Measurements from ENCODE around the gene CLSTN2. TPM values are rescaled to one million over a fixed set of nuclear protein-coding genes. Genes with fewer than 3 reads are reported as not detected.

The CLSTN2 gene
- total and polyA plus RNA-seq, 2 of the 13 experiments (the other 11 are each of a cell fraction or from before 2014, with no cell fraction given) = not detected

- ChIA-PET POLR2A (no interaction called here), CTCF (ENCODE audit: low intra/inter-chr PET ratio, low total read pairs) (no interaction called here)
- DNase-seq (ENCODE audit: low spot score) = no peak
- Histone ChIP-seq H3K27me3 (ENCODE audit: control insufficient read depth in 1 of 2, insufficient read depth in 2 of 2, low read length in 2 of 2) (no peaks in the 10 kb centered on the region), H3K79me2 (ENCODE audit: insufficient read depth, low read length) (no peaks in the 10 kb centered on the region), H3K36me3 (replicated peaks in 1 of 2; ENCODE audit: control insufficient read depth in 1 of 2, insufficient read depth in 2 of 2, low read length in 2 of 2) (no peaks in the 10 kb centered on the region), H3K4me3 (replicated peaks in 1 of 3; ENCODE audit: insufficient read depth in 1 of 3, low read depth in 2 of 3, low read length in 3 of 3) (no peak overlapping the region), H3K4me1 (ENCODE audit: insufficient read depth, low read length) (no peaks in the 10 kb centered on the region), H2AFZ (ENCODE audit: low read length) (no peak overlapping the region), H3K9ac (ENCODE audit: insufficient read depth, low read depth, low read length) (no peak overlapping the region), H3K4me2 (ENCODE audit: low read depth, low read length) (no peak overlapping the region), H3K27ac (ENCODE audit: extremely low read length, insufficient read depth, low read length) (no peak overlapping the region), H3K9me3 (ENCODE audit: low read length) (no peaks in the 10 kb centered on the region), H4K20me1 (ENCODE audit: insufficient read depth, low read length) (no peaks in the 10 kb centered on the region)
- no peak for ATAC-seq
- FAIRE-seq = no peak
- WGBS (ENCODE audit: low lambda C conversion rate) = 0% methylated on average over 2 of the region's 2 CpGs
- BruUV-seq (replicated peaks) = no TSS peak
- intact Hi-C loops (cut with micrococcal nuclease; ENCODE audit: unreplicated experiment) = no loop called here
- in situ Hi-C loops (cut with HindIII; ENCODE audit: extremely low pct_ligation_motif_present, low pct_unique_long_range_greater_than_20kb) = no loop called here
- TF ChIP-seq ATF1 (CRISPR knock-in tag; IDR thresholded peaks at IDR 0.05) (no peak), TBX3 (IDR thresholded peaks at IDR 0.05; ENCODE audit: borderline replicate concordance) (no peak), SNAPC2 (CRISPR knock-in tag; IDR thresholded peaks at IDR 0.05) (no peak), POLR2AphosphoS5 (IDR thresholded peaks at IDR 0.05; ENCODE audit: low read depth, low read length) (no peak), ZNF276 (CRISPR knock-in tag; IDR thresholded peaks at IDR 0.05; ENCODE audit: low read depth) (no peak), RELA (CRISPR knock-in tag; IDR thresholded peaks at IDR 0.05) (no peak), ZNF354B (CRISPR knock-in tag; IDR thresholded peaks at IDR 0.05) (no peak), CREB3 (CRISPR knock-in tag; IDR thresholded peaks at IDR 0.05) (no peak), NR1H2 (CRISPR knock-in tag; IDR thresholded peaks at IDR 0.05; ENCODE audit: borderline replicate concordance, low read depth) (no peak), ZNF564 (CRISPR knock-in tag; IDR thresholded peaks at IDR 0.05) (no peak), HBP1 (CRISPR knock-in tag; IDR thresholded peaks at IDR 0.05; ENCODE audit: low read depth) (no peak), NR2F1 (CRISPR knock-in tag; IDR thresholded peaks at IDR 0.05) (no peak)
- TF ChIP-seq, protein P1, sequence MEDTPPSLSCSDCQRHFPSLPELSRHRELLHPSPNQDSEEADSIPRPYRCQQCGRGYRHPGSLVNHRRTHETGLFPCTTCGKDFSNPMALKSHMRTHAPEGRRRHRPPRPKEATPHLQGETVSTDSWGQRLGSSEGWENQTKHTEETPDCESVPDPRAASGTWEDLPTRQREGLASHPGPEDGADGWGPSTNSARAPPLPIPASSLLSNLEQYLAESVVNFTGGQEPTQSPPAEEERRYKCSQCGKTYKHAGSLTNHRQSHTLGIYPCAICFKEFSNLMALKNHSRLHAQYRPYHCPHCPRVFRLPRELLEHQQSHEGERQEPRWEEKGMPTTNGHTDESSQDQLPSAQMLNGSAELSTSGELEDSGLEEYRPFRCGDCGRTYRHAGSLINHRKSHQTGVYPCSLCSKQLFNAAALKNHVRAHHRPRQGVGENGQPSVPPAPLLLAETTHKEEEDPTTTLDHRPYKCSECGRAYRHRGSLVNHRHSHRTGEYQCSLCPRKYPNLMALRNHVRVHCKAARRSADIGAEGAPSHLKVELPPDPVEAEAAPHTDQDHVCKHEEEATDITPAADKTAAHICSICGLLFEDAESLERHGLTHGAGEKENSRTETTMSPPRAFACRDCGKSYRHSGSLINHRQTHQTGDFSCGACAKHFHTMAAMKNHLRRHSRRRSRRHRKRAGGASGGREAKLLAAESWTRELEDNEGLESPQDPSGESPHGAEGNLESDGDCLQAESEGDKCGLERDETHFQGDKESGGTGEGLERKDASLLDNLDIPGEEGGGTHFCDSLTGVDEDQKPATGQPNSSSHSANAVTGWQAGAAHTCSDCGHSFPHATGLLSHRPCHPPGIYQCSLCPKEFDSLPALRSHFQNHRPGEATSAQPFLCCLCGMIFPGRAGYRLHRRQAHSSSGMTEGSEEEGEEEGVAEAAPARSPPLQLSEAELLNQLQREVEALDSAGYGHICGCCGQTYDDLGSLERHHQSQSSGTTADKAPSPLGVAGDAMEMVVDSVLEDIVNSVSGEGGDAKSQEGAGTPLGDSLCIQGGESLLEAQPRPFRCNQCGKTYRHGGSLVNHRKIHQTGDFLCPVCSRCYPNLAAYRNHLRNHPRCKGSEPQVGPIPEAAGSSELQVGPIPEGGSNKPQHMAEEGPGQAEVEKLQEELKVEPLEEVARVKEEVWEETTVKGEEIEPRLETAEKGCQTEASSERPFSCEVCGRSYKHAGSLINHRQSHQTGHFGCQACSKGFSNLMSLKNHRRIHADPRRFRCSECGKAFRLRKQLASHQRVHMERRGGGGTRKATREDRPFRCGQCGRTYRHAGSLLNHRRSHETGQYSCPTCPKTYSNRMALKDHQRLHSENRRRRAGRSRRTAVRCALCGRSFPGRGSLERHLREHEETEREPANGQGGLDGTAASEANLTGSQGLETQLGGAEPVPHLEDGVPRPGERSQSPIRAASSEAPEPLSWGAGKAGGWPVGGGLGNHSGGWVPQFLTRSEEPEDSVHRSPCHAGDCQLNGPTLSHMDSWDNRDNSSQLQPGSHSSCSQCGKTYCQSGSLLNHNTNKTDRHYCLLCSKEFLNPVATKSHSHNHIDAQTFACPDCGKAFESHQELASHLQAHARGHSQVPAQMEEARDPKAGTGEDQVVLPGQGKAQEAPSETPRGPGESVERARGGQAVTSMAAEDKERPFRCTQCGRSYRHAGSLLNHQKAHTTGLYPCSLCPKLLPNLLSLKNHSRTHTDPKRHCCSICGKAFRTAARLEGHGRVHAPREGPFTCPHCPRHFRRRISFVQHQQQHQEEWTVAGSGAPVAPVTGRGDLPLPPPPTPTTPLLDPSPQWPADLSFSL (CRISPR knock-in tag; IDR thresholded peaks at IDR 0.05) = no peak
- TF ChIP-seq, protein P2, sequence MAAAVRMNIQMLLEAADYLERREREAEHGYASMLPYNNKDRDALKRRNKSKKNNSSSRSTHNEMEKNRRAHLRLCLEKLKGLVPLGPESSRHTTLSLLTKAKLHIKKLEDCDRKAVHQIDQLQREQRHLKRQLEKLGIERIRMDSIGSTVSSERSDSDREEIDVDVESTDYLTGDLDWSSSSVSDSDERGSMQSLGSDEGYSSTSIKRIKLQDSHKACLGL (CRISPR knock-in tag; IDR thresholded peaks at IDR 0.05) = no peak
These were observed 229.2 kb downstream of the CLSTN2 start for GRCh38 chr3:140164156-140164555.
